GM10266 (cell line): ENCODE measurements around the gene KAT7.
"Not testable (repeated sequence)": the region's sequence is repeated elsewhere in the genome, so short reads cannot be mapped to it uniquely, and the experiment has no call there.

Experiments used
- DNase-seq: peaks from one replicate; pipeline ENCODE4 v3.0.0; 2012; ENCODE audit errors: extremely low spot score
- TF ChIP-seq, protein P1 (sequence below): IDR thresholded peaks from 2 replicates; pipeline ENCODE4 v1.5.1; 2012; ENCODE audit warnings: mild to moderate bottlenecking, low read depth; ENCODE audit not compliant: control insufficient read depth, insufficient read depth; ENCODE audit errors: missing control alignments

KAT7 gene

GRCh38 chr17:49822829-49823228, 34.3 kb downstream of the KAT7 start:
- TF ChIP-seq, protein P1, sequence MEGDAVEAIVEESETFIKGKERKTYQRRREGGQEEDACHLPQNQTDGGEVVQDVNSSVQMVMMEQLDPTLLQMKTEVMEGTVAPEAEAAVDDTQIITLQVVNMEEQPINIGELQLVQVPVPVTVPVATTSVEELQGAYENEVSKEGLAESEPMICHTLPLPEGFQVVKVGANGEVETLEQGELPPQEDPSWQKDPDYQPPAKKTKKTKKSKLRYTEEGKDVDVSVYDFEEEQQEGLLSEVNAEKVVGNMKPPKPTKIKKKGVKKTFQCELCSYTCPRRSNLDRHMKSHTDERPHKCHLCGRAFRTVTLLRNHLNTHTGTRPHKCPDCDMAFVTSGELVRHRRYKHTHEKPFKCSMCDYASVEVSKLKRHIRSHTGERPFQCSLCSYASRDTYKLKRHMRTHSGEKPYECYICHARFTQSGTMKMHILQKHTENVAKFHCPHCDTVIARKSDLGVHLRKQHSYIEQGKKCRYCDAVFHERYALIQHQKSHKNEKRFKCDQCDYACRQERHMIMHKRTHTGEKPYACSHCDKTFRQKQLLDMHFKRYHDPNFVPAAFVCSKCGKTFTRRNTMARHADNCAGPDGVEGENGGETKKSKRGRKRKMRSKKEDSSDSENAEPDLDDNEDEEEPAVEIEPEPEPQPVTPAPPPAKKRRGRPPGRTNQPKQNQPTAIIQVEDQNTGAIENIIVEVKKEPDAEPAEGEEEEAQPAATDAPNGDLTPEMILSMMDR, result no peak
- DNase-seq, result no peak

DNA sequence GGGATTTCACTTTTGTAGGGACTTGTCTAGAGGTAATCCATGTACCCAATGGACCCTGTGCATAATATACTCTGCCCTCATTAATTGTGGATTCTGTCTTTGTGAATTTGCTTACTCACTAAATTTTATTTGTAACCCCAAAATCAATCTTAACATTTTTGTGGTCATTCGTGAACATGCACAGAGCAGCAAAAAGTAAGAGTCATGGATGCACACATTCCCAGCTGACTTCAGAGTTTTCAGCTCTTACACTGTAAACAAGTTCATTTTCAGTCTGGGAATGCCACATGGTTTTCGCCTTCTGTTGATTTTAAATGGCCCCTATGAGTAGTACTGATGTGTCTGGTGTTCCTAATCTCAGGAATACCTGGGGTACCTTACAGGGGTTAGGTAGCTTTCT, 35.1 kb downstream of the KAT7 start:
- TF ChIP-seq, protein P1, result no peak
- no peak for DNase-seq

DNA sequence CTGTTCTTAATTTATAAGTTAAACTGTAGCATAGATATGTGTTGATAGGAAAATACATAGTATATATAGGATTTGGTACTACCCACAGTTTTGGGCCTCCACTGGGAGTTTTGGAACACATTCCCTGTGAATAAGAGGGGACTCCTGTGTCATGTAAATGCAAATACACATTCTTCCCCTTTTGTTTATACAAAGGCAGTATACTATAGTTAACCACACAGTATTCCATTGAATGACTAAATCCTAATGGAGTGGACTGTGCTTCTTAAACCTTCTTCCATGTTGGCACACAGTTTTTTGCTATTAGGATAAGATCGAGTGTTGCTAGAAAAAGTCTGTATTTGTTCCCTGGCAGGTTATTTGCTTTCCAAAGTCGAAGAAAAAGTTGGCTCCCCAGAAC, 37.2 kb downstream of the KAT7 start:
- no peak for DNase-seq
- TF ChIP-seq, protein P1, result no peak

DNA sequence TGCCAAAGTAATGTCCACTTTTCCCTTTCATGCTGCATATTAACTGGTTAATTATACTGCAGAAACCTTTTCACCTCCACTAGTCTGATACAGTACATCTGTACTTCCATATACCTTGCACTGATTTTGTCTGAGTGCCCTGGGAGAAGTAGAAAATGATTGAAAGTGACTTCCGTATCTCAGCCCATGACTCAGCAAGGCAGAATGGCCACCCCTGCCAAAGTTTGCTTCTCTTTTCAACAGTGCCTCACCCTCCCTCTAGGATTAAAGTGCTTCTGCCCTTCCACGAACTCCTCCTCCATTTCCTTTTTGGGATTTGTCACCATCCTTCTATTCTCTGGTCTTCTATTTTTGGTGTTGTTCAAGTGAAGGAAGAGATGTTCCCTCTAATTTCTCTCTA, 39.8 kb downstream of the KAT7 start:
- not testable (repeated sequence) for DNase-seq

- TF ChIP-seq, protein P1, result no peak
- no peak for DNase-seq
Observed at GRCh38 chr17:49829026-49829425, 40.5 kb downstream of the KAT7 start.

DNA sequence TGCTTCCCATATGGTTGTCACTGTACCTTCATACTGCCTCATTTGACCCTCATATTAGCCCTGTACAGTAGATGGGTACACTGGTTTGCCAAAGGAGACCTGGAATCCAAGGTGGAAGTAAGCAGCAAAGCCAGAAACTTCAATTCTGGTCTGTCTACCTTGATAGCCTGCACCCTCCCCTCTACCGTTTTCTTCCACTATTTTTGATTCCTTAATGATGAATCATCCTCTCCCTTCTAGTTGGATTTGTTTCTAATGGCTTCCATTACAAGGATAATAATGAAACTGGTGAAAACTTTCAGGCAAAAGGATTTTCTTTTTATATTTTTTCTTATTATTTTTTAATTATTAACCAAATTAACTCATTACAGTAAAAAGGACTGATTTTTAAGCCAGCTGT, 42.1 kb downstream of the KAT7 start:
- DNase-seq, result no peak
- TF ChIP-seq, protein P1, result no peak

DNA sequence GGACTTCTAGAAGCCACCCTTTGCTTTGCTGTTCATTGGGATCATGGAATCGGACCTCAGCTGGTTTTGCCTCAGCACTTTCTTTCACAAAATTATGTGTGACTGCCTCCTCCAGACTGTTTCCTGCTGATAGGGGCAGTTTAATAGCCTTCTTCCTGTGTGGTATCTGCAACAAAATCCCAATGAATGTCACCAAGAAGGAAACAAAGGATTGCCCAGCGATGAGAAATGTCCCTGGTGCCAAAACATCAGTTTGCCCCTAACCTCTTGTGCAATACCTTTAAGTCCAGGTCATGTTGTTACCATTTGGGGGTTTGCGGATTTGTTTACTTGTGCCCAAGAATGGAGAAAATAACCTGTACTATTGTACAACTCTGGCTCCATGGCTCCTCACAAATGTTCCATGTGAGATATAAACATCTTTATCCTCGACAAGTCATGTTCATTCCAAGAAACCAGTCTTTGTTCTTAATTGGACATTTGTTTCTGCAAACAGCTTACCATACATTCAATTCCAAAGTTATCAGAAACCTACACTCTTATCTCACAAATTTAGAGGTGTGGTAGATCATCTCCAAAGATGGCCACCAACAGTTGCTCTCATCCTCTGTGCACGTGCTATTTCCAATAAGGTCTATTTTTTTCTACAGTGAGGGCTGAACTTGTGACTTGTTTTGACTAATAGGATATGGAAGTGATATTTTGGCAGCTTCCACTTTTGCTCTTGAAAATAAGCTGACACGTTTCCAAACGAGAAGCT, 44.5 kb downstream of the KAT7 start:
- no peak for DNase-seq
- TF ChIP-seq, protein P1, result no peak
